ENCODE measurements around the gene PDK2. TPM values are rescaled to one million over a fixed set of nuclear protein-coding genes. Genes with fewer than 3 reads are reported as not detected.
A peak's percentile ranks its signal among the peaks of the same experiment; 100 is the strongest.

PDK2 gene
- total RNA-seq, 4 donors from 2014 or later: 37.9 to 77.7 (median 49.8) TPM

- TF ChIP-seq EP300 (IDR thresholded peaks at IDR 0.05) (no peak), CTCF (IDR thresholded peaks at IDR 0.05) (no peak), POLR2A (IDR thresholded peaks at IDR 0.05) (no peak)
- 75 to 80% methylated on average over 5 of the region's 5 CpGs for WGBS, 2 donors
- Histone ChIP-seq H3K9me3 (no peaks in the 10 kb centered on the region), H3K4me1 (peaks cover 0 to 3% (median 0%) of the 10 kb centered on the region in 4 donors), H3K27ac (no peak overlapping the region), H3K27me3 (no peaks in the 10 kb centered on the region), H3K4me3 (no peak overlapping the region), H3K36me3 (peaks cover 0 to 62% (median 3%) of the 10 kb centered on the region in 3 donors)
- no peak for DNase-seq (ENCODE audit: low spot score in 2 of 2)
Observed at GRCh38 chr17:50081757-50082156, 13.4 kb upstream of the PDK2 start.

GRCh38 chr17:50087246-50087911, 7.8 kb upstream of the PDK2 start:
- TF ChIP-seq EP300 (IDR thresholded peaks at IDR 0.05): no peak
- TF ChIP-seq CTCF (IDR thresholded peaks at IDR 0.05): peak; percentile 87 to 98 (median 95)
- DNase-seq (ENCODE audit: low spot score in 2 of 2): peak; percentile 49 to 70

GRCh38 chr17:50087912-50088405, 7.2 kb upstream of the PDK2 start:
- H3K4me3 ChIP-seq: no peak overlapping the region
- no peaks in the 10 kb centered on the region for H3K9me3 ChIP-seq
- no peaks in the 10 kb centered on the region for H3K27me3 ChIP-seq
- 73 to 78% methylated on average over 3 to 19 of the region's 19 CpGs for WGBS, 2 donors
- H3K36me3 ChIP-seq: peaks cover 0 to 35% (median 0%) of the 10 kb centered on the region in 3 donors
- H3K27ac ChIP-seq: no peak overlapping the region
- H3K4me1 ChIP-seq: no peaks in the 10 kb centered on the region
- no peak for DNase-seq (ENCODE audit: low spot score in 2 of 2)
- TF ChIP-seq POLR2A (IDR thresholded peaks at IDR 0.05) (no peak), CTCF (IDR thresholded peaks at IDR 0.05) (no peak), EP300 (IDR thresholded peaks at IDR 0.05) (no peak)

More at GRCh38 chr17:50087246-50087911, 7.8 kb upstream of the PDK2 start:
- WGBS, 2 donors: 31 to 42% methylated on average over 10 of the region's 10 CpGs
- Histone ChIP-seq H3K36me3 (peaks cover 0 to 39% (median 0%) of the 10 kb centered on the region in 3 donors), H3K4me1 (no peaks in the 10 kb centered on the region), H3K9me3 (no peaks in the 10 kb centered on the region), H3K27me3 (no peaks in the 10 kb centered on the region), H3K4me3 (no peak overlapping the region), H3K27ac (no peak overlapping the region)

- Histone ChIP-seq H3K4me1 (peaks cover 0 to 4% (median 0%) of the 10 kb centered on the region in 4 donors), H3K27ac (no peak overlapping the region), H3K36me3 (peaks cover 0 to 31% (median 0%) of the 10 kb centered on the region in 3 donors), H3K9me3 (no peaks in the 10 kb centered on the region), H3K27me3 (no peaks in the 10 kb centered on the region), H3K4me3 (no peak overlapping the region)
- no peak for DNase-seq (ENCODE audit: low spot score in 2 of 2)
- WGBS, 2 donors: 78 to 85% methylated on average over 23 to 24 of the region's 25 CpGs
- TF ChIP-seq CTCF (IDR thresholded peaks at IDR 0.05) (no peak), POLR2A (IDR thresholded peaks at IDR 0.05) (no peak), EP300 (IDR thresholded peaks at IDR 0.05) (no peak)
Observed at GRCh38 chr17:50088952-50089825, 6.0 kb upstream of the PDK2 start.
